T47D (cell line): ENCODE data around the gene SPI1.
A peak's percentile ranks its signal among the peaks of the same experiment; 100 is the strongest.

Experiments
- DNase-seq, 2 experiments: peaks; one replicate each; pipeline versions ENCODE4 v3.0.0 to v3.0.0-alpha.2; 2011 to 2012; ENCODE audit warnings: low read depth in 1 of 2, low spot score in 1 of 2
- JUND ChIP-seq: IDR thresholded peaks from 2 replicates; pipeline ENCODE4 v1.6.1; 2012; ENCODE audit warnings: low read depth
- in situ Hi-C: cut with HindIII; loops from 2 replicates; pipeline ENCODE4 v1.10.0; 2016; ENCODE audit warnings: low sequenced_read_pairs, low pct_unique_long_range_greater_than_20kb

SPI1 gene

DNA sequence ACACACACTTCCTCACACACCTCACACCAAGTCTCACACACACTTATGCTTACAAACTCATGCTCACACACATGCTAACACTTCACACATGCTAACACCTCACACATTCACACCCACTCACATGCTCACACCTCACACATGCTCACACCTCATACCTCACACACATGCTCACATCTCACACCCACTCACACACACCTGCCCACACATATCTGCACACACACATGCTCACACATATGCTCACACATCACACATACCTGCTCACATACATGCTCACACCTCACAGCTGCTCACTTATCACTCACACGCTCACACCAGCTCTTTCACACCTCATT is 21.4 kb downstream of the SPI1 start:
- in situ Hi-C loops: no loop called here
- DNase-seq: no peak

DNA sequence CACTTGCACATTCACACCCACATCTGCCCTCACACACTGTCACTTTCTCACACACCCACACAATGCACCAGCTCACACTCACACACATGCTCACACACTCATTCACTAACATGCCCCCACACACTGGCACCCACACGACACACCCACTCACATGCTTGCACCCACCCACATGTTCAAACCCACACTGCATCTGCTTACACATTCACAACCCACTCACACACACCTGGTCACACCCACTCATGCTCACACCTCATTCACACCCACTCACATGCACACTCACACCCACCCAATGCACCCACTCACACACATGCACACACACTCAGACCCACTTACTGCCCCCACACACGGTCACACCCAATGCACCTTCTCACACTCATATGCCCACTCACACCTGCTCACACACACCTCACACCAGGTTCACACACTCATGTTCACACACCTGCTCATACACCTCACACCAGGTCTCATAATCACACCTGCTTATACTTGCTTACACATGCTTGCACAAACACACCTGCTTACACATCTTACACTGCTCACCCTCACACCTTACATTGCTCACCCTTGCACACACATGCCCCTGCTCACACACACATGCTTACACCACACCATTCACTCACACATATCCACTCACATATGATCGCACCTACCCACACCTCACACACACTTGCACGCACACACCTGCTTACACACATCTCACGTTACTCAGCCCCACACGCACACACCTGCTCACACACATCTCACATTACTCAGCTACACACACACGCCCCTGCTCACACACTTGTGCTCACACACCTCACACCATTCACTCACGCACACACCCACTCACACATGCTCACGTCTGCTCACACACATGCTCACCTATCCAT is 22.0 kb downstream of the SPI1 start:
- no peak for TF ChIP-seq JUND
- DNase-seq: no peak
- in situ Hi-C loops: no loop called here

More for the DNA sequence above, 21.4 kb downstream of the SPI1 start:
- no peak for TF ChIP-seq JUND

GRCh38 chr11:47355283-47356128 is 22.8 kb downstream of the SPI1 start:
- DNase-seq: peak; percentile 96 to 98
- in situ Hi-C loops: no loop called here
- TF ChIP-seq JUND: no peak

DNA sequence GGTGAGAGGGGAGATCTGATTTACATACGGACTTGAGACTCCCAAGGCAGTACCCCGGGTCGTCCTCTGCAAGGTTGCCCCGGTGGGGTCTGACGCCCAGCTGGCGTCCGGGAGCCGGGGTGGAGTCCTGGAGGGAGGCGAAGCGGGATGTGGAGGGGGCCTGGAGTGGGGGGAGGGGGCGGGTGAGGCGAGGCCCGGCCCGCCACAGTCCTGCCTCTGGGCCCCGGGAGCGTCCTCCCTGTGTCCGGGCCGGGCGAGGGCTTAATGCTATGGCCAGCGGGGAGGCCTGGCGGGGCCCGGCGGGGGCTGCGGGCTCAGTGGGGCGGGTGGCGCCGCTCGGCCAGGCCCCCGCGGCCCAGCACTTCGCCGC is 23.4 kb downstream of the SPI1 start:
- in situ Hi-C loops: no loop called here
- DNase-seq: peak in 1 of 2 experiments; percentile 50
- TF ChIP-seq JUND: no peak

DNA sequence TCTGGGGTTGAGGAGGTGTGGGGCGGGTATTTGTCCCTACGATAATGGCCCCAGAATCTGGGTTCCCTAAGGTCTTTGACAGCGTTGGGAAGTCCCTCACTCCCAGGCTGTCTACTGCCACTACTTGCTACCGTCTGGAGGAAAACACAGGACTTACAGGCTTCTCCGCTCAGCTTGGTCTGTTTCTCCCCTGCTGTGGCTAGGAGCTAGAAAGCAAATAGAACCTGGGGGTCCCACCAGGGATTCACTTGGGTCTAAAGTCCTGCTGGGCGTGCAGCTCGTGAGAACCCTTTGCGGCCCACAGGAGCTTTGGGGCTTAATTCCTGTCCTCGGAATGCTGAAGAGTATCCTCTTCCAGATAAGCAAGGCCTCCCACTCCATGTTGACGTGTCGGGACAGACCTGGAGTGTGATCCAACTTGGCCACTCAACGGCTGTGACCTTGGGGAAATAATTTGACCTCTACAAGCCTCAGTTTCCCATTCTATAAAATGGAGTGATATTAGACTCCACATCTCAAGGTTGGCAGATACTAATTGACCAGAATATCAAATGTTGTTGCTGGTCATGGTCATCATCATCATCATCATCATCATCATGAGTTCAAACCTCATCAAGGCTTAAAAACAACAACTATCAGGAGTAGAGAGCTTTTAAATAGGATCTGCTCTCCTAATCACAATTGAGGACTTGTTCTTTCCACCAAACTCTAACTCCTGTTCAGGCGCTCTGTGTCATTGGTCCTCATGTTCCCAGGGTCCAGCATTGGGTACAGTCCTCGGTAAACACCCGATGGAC is 24.2 kb downstream of the SPI1 start:
- no peak for DNase-seq
- in situ Hi-C loops: no loop called here
- TF ChIP-seq JUND: no peak

- TF ChIP-seq JUND: no peak
- in situ Hi-C loops: no loop called here
- DNase-seq: no peak
Measured at GRCh38 chr11:47352556-47352955, 25.8 kb downstream of the SPI1 start, which contains the start of gene MYBPC3. TSS of gene MYBPC3 (minus strand) at chr11:47352702. CDS start at chr11:47352647, 55 bp downstream.

DNA sequence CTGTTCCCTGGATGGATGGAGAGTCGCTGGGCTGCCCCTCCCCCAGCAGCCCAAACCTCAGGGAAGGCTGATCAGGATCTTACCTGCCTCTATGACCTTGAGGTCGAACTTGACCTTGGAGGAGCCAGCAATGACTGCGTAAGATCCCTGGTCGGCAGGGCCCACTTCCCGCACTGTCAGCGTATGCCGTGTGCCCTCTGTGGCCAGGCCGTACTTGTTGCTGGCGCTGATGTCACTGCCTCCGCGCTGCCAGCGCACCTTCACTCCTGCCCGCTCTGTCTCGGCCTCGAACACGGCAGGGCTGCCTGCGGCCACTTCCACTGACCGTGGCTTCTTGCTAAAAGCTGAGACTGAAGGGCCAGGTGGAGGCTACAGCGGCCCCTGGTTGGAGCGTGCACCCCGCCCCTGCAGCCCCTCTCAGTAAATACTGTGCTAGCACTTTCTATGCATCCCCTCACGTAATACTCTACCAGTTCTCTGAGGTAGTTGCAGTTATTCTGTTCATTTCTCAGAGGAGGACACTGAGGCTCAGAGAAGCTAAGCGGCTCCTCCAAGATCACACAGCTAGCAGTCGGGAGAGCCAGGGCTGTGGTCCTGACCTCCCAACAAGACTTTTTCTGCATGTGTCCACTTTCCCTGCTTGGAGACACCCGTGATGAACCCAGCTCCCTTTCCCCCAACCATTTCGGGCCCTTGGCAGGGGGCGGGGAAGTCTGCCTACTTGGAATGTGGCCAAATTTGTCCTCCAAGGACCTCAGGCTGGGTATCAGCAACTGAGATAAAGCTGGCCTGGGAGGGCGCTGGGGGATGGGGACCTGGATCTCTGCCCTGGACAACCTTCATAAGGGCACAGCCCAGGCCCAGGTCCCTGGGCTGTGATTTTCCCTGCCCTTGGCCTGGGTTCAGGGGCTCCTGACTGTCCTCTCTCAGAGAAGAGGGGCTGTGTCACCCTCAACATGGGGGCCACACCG is 26.9 kb downstream of the SPI1 start:
- no peak for DNase-seq
- in situ Hi-C loops: no loop called here
- no peak for TF ChIP-seq JUND

- DNase-seq: no peak
- in situ Hi-C loops: no loop called here
- no peak for TF ChIP-seq JUND
Measured at GRCh38 chr11:47350315-47350714, 28.0 kb downstream of the SPI1 start.

- no peak for TF ChIP-seq JUND
- in situ Hi-C loops: no loop called here
- no peak for DNase-seq
Measured at GRCh38 chr11:47349521-47350095, 28.7 kb downstream of the SPI1 start.

DNA sequence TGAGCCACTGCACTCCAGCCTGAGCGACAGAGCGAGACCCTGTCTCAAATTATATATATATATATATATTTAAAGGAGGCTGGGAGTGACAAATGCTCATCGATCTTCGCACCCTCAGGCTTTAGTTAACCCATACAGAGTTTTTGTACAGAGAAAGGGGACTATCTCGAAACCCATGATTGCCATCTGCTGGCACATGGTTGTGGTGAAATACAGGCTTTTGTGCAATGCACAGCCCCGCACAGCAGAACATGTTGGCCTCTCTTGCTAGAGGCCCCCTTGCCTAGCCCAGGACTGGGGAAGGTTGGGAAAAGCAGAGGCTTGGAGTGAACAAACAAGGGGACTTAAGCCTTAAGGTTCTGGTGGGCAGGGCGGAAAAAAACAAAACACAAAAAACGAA is 29.5 kb downstream of the SPI1 start:
- no peak for TF ChIP-seq JUND
- peak; percentile 50 to 61 for DNase-seq
- in situ Hi-C loops: no loop called here

GRCh38 chr11:47348131-47348802 is 30.1 kb downstream of the SPI1 start:
- no peak for DNase-seq
- TF ChIP-seq JUND: no peak
- in situ Hi-C loops: no loop called here
